VCaP (cell line): ENCODE data around the gene DEDD2.

Experiments
- H3K27ac ChIP-seq: fragments of 450-650 bp; 2 replicates; pipeline ENCODE4 v1.5.1; 2017
- TF ChIP-seq, protein P1 (sequence below): fragments of 450-650 bp; conservative IDR thresholded peaks from 2 replicates; pipeline ENCODE4 v1.5.1; 2017; ENCODE audit warnings: mild to moderate bottlenecking, moderate library complexity

The DEDD2 gene

DNA sequence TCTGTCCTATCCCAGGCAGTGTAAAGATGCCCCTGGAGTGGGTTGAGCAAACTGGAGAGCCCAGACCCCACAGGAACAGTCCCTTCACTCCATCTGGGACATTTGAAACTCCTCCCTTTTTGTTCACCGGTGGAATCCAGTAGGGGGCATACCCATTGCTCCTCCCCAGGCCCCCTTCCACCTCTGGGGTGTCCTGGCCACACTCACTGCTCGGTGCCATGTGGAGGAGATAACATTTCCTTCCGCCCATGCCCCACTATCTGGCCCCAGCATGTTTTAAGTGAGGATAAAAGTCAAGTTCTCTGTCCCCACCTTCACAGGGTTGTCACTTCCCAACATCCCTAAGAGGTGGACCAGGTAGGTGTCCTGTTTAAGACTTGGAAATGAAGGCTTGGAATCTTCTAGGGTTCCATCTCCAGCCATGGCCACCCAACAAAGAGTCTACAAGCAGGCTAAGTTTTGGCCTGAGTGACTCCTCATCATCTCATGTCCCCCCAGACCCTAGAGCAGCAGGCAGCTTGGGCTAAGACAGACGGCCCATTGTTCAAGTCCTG is 11.9 kb upstream of the DEDD2 start:
- TF ChIP-seq, protein P1, sequence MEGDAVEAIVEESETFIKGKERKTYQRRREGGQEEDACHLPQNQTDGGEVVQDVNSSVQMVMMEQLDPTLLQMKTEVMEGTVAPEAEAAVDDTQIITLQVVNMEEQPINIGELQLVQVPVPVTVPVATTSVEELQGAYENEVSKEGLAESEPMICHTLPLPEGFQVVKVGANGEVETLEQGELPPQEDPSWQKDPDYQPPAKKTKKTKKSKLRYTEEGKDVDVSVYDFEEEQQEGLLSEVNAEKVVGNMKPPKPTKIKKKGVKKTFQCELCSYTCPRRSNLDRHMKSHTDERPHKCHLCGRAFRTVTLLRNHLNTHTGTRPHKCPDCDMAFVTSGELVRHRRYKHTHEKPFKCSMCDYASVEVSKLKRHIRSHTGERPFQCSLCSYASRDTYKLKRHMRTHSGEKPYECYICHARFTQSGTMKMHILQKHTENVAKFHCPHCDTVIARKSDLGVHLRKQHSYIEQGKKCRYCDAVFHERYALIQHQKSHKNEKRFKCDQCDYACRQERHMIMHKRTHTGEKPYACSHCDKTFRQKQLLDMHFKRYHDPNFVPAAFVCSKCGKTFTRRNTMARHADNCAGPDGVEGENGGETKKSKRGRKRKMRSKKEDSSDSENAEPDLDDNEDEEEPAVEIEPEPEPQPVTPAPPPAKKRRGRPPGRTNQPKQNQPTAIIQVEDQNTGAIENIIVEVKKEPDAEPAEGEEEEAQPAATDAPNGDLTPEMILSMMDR: no peak
- no peak overlapping the region for H3K27ac ChIP-seq

DNA sequence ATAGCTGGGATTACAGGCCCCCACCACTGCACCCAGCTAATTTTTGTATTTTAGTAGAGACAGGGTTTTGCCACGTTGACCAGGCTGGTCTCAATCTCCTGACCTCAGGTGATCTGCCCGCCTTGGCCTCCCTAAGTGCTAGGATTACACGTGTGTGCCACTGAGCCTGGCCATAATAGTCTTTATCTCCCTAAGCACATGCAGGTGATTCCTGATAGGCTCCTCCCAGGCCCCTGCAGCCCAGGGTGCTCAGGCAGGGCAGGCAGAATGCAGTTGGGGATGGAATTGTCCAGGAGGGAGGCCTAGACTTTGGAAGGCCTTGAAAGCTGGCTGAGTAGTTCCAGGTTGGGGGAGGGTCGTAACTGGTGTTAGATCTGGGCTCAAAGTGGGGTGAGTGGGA is 11.2 kb upstream of the DEDD2 start:
- TF ChIP-seq, protein P1: no peak
- no peak overlapping the region for H3K27ac ChIP-seq

DNA sequence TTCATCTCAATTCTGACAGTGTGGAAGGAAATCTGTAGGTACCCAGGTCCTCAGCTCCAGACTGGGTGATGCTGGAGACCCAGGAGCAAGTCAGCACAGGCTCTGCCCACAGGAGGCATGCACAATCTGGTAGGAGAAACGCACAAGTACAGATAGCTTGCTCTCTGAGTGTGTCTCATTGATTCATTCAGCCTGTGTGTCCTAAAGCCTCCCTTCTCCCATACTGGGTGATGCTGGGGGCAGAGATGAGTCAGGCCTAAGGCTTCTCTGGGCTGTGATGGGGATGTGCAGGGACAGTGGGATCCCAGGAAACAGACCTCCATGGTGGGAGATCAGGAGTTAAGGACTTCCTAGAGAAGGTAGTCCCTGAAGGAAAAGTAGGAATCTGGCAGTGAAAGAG is 9.4 kb upstream of the DEDD2 start:
- H3K27ac ChIP-seq: no peak overlapping the region
- TF ChIP-seq, protein P1: no peak

DNA sequence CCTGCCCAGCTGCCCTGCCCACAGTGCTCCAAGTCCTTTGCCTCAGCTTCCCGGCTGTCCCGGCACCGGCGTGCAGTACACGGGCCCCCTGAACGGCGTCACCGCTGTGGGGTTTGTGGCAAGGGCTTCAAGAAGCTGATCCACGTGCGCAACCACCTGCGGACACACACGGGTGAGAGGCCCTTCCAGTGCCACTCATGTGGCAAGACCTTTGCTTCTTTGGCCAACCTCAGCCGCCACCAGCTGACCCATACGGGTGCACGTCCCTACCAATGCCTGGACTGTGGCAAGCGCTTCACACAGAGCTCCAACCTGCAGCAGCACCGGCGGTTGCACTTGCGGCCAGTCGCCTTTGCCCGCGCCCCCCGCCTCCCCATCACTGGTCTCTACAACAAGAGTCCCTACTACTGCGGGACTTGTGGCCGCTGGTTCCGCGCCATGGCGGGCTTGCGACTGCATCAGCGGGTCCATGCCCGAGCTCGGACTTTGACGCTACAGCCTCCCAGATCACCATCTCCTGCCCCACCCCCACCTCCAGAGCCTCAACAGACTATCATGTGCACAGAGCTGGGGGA is 8.3 kb upstream of the DEDD2 start:
- H3K27ac ChIP-seq: no peak overlapping the region

DNA sequence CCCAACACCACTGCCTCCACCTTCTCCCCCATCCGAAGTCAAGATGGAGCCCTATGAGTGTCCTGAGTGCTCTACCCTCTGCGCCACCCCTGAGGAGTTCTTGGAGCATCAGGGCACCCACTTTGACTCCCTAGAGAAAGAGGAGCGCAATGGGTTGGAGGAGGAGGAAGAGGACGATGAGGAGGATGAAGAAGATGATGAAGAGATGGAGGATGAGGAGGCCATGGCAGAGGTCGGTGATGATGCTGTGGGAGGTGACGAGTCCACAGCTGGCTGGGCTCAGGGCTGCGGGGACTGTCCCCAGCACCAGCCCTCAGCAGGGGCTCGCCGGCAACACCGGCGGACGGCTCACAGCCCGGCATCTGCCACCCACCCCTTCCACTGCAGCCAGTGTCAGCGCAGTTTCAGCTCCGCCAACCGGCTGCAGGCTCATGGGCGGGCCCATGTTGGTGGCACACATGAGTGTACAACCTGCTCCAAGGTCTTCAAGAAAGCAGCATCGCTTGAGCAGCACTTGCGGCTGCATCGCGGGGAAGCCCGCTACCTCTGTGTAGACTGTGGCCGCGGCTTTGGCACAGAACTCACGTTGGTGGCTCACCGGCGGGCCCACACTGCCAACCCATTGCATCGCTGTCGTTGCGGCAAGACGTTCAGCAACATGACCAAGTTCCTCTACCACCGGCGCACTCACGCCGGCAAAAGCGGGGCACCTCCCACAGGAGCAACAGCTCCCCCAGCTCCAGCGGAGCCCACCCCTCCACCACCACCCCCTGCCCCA is 7.7 kb upstream of the DEDD2 start:
- no peak overlapping the region for H3K27ac ChIP-seq
- TF ChIP-seq, protein P1: no peak

More for the DNA sequence above, 8.3 kb upstream of the DEDD2 start:
- TF ChIP-seq, protein P1: no peak

DNA sequence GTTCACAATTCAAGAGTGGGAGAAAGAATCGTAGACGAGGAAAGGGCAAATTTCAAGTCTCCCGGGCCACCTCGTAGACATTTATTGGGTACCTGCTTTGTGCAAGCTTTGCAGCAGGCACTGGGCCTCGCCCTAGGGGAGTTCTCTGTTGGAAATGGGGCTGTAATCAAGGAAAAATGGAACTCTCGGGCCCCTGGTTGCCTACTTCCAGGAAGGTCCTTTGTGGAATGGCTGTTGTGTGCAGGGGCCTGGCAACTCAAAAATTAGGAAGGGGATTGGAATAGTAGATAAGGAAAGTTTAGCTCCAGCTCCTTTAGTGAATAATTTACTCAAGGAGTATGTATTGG is 3.2 kb upstream of the DEDD2 start:
- TF ChIP-seq, protein P1: no peak

DNA sequence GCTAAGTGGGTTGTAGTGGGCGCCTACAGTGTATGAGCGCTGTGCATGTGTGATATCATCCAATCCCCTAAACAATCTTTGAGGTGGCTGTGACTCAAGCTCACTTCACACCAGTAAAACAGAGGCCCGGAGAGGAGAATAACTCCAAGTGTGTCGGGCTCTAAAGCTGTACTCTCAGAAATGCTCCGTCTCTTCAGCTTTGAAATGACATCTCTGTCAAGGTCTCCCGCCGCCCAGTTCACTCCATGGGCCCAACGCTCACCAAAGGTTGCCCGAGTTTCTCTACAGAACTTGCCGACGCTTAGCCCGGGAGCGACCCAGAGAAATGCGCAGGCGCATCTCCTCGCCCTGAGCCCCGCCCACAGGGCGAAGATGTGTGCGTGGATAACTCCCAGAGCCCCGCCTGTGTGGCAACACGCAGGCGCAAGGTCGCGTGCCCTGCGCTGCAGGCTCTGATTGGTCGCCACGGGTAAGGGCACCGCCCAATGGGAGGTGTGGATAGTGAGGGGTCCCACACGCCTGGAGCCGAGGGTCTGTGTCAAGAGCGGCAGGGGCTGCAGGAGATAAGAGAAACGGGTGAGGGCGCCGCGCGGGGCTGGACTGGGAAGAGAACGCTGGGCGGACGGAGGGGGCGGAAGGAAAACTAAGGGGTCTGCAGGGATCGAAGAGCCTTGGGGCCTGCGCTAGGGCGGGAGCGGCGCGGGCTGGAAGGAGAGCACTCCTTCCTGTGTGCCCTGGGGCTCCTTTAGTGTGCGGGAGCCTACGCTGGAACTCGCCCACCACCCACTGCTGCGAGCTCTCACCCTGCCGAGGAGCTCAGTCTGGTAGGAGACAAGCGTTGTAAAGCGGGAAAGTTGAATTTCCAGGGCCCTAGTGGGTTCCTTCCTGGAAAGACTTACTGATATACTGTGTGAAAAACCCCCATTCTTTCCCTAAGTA is 2.6 kb upstream of the DEDD2 start, which contains the start of gene ZNF526:
Gene ZNF526 (plus strand): TSS at position 501 of the 939 bp plus-strand sequence. CDS start 4,092 bp downstream, outside the sequence.
- peak within 1 kb of the TSS; percentile 95 for H3K27ac ChIP-seq
- TF ChIP-seq, protein P1: no peak

More for the DNA sequence above, 3.2 kb upstream of the DEDD2 start:
- peak overlapping the region; percentile 95 for H3K27ac ChIP-seq
